NCI-H146 treated with DMSO at 0.1 percent for 48 hours (cell line): ENCODE data around the gene PATE1.
A peak's percentile ranks its signal among the peaks of the same experiment; 100 is the strongest.
"Not testable (repeated sequence)": the region's sequence is repeated elsewhere in the genome, so short reads cannot be mapped to it uniquely, and the experiment has no call there.

ENCODE experiments used
- DNase-seq: peaks from one replicate; lab custom pipeline; 2025; ENCODE audit not compliant: unreplicated experiment; lab: John Stamatoyannopoulos, UW

The PATE1 gene

GRCh38 chr11:125745979-125746378 lies at the start of gene PATE1:
Gene PATE1, plus strand, starts transcription at chr11:125746279. Its CDS starts 26 bp downstream, at chr11:125746305.
- DNase-seq = no peak

GRCh38 chr11:125701018-125701610 lies 45.0 kb upstream of the PATE1 start:
- no peak for DNase-seq

GRCh38 chr11:125701858-125702621 lies 44.0 kb upstream of the PATE1 start:
- DNase-seq = peak; percentile 26

DNA sequence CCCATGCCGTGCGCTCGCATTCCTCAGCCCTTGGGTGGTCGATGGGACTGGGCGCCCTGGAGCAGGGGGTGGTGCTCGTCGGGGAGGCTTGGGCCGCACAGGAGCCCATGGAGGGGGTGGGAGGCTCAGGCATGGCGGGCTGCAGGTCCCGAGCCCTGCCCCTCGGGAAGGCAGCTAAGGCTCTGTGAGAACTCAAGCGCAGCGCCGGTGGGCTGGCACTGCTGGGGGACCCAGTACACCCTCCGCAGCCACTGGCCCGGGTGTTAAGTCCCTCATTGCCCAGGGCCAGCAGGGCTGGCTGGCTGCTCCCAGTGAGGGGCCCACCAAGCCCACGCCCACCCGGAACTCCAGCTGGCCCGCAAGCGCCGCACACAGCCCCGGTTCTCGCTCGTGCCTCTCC lies 41.4 kb upstream of the PATE1 start:
- DNase-seq = not testable (repeated sequence)

DNA sequence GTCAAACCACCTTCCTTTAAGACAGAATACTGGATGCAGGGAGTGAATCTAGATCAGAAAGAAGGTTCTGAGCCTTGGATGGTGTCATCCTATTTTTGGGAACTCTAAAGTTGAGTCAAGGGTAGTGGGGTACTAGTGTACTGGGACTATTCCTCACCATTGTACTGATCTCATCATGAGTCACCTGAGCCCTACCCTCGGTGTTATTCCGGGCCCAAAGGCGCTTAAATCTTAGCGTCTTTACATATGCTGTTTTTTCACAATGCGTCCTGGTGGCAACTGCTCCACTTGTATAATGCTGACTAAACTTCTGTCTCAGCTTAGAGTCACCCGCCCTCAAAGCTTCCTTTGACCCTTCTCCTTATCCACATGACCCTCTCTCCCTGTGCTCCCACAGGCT lies 25.3 kb upstream of the PATE1 start:
- DNase-seq = no peak

- DNase-seq = peak; percentile 1
Observed at GRCh38 chr11:125724125-125724524, 22.0 kb upstream of the PATE1 start.

GRCh38 chr11:125728969-125729368 lies 17.1 kb upstream of the PATE1 start:
- DNase-seq = no peak

GRCh38 chr11:125740617-125741016 lies 5.5 kb upstream of the PATE1 start:
- DNase-seq = no peak

GRCh38 chr11:125743681-125744080 lies 2.4 kb upstream of the PATE1 start:
- DNase-seq = no peak

DNA sequence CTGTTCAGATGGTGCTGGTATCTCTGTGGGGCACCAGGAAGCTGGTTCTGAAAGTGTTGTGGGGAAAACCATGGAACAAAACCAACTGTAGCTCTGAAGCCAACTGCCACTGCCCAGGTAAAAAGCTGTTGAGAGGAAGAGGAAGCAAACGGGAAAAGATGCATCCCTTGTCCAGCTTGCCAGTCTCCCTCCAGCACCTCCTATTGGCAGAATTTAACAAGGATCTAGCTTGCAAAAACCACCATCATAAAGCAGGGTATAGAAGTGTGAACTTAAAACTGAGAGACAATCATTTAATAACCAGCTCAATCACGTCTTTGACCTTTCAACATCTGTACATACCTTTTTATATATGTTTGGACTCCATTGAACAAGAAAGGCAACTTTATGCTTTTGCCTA lies 4.5 kb downstream of the PATE1 start:
- no peak for DNase-seq

DNA sequence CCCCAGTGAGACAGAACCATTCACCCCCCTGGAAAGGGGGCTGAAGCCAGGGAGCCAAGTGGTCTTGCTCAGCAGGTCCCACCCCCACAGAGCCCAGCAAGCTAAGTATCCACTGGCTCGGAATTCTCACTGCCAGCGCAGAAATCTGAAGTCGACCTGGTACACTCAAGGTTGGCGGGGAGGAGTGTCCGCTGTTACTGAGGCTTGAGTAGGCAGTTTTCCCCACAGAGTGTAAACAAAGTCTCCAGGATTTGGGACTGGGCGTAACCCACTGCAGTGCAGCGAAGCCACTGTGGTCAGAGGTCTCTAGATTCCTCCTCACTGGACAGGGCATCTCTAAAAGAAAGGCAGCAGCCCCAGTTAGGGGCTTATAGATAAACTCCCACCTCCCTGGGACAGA lies 10.0 kb downstream of the PATE1 start:
- DNase-seq = no peak

DNA sequence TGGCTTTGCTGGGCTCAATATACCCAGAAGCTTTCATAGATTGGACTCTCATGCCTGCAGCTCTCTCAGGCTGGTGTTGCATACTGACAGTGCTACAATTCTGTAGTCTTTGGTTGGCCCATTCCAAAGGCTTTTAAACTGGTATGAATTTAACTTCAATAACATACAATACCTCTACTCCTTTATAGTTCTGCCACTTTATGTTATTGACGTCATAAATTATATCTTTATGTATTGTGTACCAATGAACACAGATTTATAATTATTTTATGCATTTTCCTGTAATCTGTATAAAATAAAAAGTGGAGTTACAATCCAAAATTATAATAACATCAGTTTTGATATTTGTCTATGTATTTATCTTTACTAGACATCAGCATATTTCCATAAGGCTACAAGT lies 16.4 kb downstream of the PATE1 start:
- no peak for DNase-seq

DNA sequence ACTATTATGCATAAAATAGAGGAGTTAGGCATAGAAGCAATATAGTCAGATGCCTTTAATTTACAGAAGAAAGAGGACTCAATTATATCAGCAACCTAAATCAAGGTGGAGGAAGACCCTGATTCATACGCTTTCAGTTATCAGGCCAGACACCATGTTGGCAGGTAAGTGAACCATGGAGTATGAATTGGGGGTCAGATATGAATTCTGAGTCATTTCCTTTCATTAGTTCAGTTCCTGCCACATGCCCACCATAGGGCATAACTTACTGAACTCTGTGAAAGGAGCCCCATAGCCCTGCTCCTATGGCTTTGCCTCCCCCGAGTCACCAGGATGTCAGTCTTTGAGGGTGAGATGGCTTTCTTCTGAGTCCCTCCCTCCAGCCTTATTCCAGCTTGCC lies 17.4 kb downstream of the PATE1 start:
- no peak for DNase-seq

DNA sequence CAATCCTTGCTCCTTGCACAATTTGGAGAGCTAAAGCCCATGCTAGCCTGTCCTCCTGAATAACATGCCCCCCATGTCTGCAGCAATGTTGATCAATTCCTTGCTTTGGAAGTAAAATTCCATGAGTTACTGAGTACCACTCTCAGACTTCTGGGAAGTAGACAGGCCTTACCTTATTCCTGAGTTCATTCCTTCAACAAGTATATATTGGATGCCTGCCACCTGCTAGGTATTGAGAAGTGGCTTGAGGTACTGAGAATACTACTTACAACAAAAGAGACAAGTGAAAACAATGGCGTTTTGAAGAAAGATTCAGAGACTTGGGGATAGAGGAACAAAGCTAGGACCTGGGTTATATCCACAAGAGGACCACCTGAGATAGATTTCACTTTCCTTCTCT lies 20.2 kb downstream of the PATE1 start:
- no peak for DNase-seq

GRCh38 chr11:125768336-125769046 lies 22.4 kb downstream of the PATE1 start:
- DNase-seq = no peak

GRCh38 chr11:125770583-125770982 lies 24.5 kb downstream of the PATE1 start:
- DNase-seq = no peak

- DNase-seq = no peak
Observed at GRCh38 chr11:125772834-125773505, 26.9 kb downstream of the PATE1 start.

DNA sequence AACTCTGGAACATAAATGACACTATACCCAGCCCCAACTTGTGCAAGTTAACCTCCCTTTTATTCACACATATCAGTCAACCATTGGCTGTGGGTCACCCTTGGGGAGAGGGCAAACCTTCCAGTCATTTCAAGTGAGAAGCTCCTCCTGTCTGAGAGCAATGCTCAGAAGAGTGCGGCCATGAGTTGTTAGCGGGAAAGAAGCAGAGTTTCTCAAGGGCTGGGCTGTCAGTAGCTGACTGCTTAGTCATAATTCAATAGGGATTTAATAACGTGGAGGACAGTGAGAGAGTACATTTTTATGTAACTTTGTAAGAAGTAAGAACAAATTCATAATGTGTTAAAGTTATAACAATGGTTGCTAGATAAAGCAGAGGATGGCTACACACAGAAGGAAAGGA lies 27.4 kb downstream of the PATE1 start:
- DNase-seq = no peak

- peak; percentile 2 for DNase-seq
Observed at GRCh38 chr11:125777309-125777708, 31.2 kb downstream of the PATE1 start.

- no peak for DNase-seq
Observed at GRCh38 chr11:125778728-125779127, 32.6 kb downstream of the PATE1 start, which contains the start of gene PATE2. Gene PATE2, minus strand, starts transcription at chr11:125778828. Its CDS starts 55 bp downstream, at chr11:125778773.

DNA sequence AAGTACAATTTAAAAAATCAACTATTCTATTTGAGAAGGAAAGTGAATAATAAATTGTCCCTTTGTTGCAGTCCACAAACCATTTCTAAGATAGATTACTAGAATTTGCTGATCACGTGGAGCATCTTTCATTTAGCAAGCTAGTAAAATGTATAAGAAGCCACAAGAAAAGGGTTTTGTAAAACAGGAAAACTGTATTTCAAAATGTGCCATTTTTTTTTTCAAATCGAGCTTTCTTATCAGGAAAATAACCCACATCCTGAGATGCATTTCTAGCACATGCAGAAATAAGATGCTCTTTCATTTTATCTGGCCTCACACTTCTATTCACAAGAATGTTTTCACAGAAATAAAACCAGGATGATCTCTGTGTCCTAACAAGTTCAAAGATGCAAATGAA lies 38.6 kb downstream of the PATE1 start:
- no peak for DNase-seq
